GM19035 (cell line): ENCODE data around the gene CTRB1.

ENCODE experiments used
- ATAC-seq: cut with Tn5 transposase; IDR thresholded peaks from one replicate; pipeline ENCODE4 v1.9.1; 2021; ENCODE audit not compliant: unreplicated experiment

The CTRB1 gene

GRCh38 chr16:75252946-75253911 lies 34.4 kb downstream of the CTRB1 start:
- ATAC-seq = no peak

- no peak for ATAC-seq
Measured at GRCh38 chr16:75254359-75254837, 35.6 kb downstream of the CTRB1 start.

DNA sequence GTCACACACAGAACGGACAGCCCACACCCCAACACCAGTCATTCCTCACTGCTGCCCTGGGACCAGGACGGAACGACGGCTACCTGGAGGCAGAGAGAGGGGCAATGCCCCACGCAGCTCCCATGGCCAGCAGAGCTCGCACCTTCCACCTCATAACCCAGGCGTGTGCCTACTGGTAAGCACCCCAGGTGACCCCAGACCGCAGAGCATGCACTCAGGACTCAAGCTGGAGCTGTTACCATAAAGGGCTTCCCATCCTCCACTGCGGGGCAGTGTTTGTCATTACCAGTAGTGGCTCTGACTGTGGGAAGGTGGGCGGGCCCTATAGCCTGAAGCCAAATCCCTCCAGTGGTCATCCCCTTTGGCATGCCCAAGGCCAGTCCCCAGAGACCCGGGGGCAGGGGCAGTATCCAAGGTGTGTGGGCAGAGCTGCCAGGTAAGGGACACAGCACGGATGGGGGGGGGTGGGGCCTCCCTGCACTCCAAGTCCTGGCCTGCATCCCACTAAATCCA lies 37.3 kb downstream of the CTRB1 start:
- ATAC-seq = no peak

DNA sequence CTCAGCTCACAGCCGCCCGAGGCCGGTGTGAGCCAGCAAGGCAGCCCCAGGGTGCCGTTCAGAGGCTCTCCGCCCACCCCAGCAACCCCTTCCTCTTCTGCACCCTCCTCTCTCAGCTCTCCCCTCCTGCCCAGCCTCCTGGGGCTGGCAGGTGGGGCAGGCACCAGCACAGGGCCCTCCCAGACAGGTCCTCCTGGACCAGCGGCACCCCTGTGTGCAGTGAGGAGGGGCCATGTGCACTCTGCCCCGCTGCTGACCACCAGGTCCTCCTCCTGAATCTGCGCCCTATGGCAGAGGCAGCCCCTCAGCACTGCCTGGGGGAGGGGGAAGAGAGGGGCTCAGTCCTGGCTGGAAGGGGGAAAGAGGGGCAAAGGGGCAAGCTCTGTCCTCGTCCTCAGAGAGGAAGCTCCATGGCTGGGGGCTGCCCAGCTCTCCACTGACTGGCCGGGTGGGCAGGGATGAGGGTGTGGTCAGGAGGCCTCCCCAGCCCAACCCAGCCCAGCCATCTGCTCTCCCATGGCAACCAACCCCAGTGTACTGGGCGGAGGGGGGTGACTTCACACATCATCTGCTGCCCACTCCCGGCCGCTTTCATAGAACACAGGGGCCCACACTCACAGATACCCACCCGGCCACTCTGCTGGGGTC lies 38.0 kb downstream of the CTRB1 start:
- ATAC-seq = no peak

DNA sequence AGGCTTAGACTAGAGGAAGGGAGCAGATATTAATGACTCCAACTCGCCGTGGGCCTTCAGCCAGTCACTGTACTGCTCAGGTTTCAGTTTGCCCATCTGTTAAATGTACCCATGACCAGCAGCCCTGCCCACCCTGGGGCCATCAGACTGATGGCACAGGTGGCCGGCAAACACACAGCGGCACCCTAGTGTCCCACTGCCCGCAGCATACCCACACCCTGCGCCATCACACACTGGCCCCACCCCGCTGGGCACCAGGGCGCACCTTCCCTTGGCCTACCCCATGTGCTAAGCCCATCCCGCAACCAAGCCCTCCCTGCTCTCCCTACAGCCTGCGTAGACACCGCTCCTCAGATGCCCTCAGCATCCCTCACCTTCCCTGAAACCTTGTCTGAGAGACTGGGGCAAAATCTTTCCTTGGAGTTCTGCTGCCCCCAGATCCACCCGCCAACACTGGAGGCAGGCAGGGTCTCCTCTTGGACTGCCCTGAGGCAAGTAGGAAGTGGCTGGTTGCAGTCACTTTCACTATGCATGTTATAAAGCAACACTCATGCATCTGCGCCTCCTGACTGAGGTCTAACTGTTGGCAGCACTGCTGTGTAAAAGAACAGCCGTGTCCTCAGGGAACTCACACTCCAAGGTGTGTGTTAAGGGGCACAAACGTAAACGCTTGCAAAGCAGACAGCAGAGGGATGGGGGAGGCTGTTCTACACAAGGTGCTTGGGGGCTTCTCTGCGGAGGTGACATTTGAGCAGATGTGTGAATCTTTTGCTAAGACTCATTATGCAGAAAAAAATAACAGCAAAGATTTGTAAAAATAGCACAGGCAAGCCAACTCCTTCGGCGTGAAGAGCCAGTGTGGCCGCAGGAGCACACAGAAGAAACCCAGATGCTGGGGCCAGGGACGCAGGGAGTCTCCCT lies 39.4 kb downstream of the CTRB1 start:
- no peak for ATAC-seq

DNA sequence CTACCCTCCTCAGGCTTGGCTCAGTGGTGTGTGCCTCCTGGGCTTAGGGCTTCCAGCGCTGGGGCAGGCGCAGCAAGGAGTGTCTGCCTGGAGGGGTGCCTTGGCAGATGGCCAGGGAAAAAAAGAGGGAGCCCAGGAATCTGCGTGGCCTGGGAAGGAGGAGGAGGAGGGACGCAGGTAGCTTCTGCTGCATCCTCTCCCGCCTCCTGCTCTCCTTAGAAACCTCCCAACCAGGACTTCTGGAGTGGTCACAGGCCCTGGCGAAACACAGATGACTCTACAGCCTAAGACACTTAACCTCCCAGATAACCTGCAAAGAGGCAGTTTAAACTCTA lies 40.0 kb downstream of the CTRB1 start:
- ATAC-seq = no peak

DNA sequence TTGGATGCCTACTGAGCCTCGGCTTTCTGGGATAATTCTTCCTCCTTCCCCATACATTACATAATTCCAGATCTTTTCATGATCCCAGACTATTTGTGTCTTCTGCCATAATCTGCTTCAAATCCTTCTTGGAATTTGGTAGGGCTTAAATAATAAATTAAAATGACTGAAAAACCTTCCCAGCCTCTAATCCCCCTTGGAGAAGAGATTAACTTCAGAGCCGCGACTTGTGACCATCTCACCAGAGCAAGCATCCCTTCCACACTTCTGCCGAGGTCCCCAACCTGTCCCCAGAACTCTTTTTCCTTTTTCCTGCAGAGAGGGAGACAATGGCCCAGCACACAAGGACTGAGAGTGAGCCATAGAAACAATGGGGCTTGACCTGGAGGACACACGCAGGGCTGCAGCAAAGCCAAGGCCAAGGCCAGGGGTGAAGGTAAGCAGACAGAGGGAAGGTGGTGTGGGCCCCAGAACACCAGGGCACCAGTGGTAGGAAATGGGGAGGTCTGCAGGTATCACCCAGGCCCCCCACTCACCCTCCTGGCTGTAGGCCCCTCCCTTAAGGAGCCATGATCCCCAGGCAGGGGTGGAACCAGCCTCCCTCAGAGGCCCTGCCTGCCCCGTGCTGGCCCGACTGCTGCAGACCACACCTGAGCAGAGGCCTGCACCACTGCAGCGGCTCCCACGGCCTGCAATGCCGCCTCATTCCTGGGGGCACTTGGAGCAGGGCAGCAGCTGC lies 42.2 kb downstream of the CTRB1 start:
- no peak for ATAC-seq

DNA sequence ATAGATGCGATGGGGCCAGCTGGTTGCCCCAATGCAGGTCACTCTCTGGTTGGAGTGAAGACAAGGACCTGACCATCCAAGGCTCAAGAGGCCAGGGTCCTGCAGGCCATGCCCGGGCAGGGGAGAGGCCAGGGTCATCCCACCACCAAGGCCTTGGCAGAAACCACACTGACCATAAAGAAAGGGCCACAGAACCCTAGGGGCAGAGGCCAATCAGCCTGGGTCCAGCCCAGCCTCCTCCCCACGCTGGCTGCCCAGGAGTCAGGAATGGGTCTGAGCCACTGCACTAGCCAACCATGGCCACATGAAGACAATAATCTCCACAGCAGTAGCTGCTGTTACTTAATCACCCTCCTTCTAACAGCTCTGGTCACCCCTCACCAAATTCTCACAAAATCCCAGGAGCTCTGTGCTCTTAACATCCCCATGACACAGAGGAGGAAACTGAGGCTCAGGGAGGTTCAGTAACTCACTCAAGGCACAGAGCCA lies 42.8 kb downstream of the CTRB1 start:
- no peak for ATAC-seq

GRCh38 chr16:75262104-75262799 lies 43.5 kb downstream of the CTRB1 start:
- no peak for ATAC-seq

GRCh38 chr16:75262800-75263127 lies 44.0 kb downstream of the CTRB1 start:
- no peak for ATAC-seq

DNA sequence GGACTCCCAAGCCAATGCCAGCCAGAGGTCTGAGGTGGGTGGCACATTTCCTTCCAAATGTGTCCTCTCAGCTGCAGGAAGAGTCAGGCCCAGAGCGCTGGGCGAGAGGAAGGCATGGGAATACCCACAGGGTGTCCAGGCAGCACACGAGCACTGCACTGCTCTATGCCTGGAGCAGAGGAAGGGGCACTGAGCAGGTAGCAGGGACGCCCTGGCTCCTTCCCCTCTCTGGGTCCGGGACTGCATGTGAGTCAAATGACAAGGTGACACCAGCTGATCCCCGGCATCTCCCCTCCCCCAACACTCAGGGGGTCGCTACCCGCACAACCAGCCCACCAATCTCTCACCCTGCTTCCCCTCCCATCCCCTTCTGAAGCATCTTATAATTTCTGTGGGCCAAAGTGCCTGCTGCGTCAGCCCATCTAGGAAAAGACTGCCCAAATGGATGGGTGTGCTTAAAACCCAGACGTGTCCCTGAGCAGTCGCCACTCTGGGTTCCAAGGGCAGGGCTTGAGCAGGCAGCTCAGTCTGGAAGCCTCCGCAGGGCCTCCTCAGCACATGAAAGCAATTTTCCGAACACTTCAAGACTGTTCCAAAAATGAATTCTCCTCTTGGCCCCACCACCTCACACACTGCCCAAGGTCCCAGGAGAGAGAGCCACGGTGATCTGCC lies 44.6 kb downstream of the CTRB1 start:
- no peak for ATAC-seq

DNA sequence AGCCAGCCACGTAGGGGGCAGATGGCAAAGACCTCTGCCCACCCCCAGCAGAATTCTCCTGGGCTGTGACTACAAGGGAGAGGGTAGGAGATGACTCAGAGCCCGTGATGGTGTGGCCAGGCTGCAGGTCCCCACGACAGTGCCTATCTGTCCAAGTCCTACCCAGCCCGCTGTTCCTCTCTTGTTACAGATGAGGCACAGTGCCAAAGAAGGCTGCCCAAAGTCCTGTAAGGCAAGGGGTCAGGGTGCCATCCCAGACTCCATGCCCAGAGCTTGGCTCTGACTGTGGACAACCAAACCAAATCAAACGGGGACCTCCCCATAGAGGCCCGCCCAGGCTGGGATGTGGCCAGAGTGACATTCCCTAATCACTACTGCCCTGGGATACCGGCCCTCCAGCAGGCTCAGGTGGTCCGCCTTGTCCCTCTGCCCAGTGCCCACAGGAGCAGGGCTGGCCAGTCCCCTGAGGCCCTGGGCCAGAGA lies 45.2 kb downstream of the CTRB1 start:
- no peak for ATAC-seq

DNA sequence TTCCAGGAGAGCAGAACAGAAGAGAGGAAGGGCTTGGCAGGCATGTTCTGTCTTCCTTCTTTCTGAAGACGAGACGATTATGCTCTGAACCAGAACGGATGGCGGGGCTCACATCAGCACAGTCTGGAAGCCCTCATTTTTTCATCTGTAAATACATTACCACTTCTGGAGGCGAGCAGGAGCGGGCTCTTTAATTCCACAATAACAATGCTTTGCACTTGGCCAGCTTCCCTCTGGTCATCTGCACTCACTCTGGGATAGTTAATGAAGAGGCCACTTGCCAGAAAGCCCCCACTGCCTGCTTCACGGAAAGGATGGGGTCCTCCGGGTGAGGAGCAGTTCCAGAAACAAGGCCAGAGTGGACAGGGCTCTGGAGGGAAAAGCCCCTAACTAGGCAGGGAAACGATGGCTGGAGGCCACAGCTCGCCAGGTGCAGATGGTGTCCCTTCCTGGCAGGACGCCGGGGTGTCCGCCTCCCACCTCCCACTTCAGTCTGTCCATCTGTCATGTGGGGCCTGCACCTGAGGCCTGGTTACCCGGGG lies 45.7 kb downstream of the CTRB1 start:
- no peak for ATAC-seq

GRCh38 chr16:75264999-75265910 lies 46.5 kb downstream of the CTRB1 start:
- peak; percentile 3 for ATAC-seq

- peak; percentile 77 for ATAC-seq
Measured at GRCh38 chr16:75265911-75266701, 47.3 kb downstream of the CTRB1 start.

DNA sequence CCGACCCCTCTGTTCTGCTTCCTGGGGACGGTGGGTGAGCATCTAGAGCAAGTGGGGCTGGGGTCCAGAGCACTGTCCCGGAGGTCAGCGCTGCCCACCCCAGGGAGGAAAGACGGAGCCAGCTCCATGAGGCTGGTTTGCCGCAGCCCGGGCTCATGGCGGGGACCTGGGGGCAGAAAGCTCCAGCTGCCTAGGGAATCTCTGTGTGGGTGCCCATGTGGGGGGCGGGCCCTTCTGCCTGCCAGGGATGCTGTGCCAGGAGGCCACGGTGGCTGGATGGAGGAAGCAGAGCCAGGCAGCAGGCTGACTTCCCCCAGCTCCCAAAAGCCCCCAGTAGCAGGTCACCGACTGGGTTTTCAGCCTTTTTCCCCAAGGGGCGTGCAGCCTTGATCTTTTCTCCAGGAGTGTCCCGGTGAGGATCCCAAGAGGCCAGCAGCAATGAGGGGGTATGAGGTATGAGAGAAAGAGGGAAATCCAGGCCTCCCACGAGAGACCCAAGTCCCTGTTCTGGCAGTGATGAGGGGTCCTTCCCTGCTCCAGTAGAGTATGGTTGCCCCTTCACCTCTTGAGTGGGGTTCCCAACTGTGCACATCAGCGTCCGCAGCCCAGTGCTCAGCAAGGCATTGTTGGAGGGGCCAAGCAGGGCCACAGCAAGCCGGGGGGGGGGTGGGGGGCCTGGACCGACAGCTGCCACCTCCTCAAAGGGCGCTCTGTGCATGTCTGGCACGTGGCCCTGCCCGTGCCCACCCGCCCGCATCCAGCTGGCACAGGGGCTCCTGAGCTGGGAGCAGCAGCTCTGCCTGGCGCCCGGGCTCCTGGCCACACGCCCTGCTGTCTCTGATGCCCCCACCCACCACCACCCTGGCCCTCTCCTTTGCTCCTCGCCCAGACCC lies 48.2 kb downstream of the CTRB1 start:
- ATAC-seq = no peak
